Measurements from ENCODE around the gene HIPK2.

Gene HIPK2

DNA sequence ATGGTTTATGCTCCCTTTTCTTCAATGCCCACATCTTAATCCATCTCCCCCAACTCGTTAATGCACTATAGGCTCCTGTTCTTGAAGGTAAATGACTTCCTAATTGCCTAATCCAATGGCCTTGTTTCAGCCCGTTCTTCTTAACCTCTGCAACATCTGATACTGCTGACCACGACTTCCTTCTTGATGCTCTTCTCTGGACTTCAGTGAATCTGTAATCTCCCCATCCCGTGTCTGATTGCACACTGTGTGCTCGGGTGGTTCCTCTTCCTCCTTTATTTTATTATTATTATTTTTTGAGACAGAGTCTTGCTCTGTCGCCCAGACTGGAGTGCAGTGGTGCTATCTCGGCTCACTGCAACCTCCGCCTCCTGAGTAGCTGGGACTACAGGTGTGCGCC, 58.9 kb downstream of the HIPK2 start:
- TF ChIP-seq EZH2 (IDR thresholded peaks at IDR 0.05; ENCODE audit: borderline replicate concordance, low read depth, low read length, severe bottlenecking) (no peak), CTCF (IDR thresholded peaks at IDR 0.05; ENCODE audit: borderline replicate concordance, extremely low read depth, low read length, poor library complexity, severe bottlenecking) (no peak)
- H3K27me3 ChIP-seq (ENCODE audit: insufficient read depth, low read length, poor library complexity): no peaks in the 10 kb centered on the region
- H3K4me1 ChIP-seq (ENCODE audit: insufficient read depth, low read length): no peaks in the 10 kb centered on the region
- peaks cover 19% of the 10 kb centered on the region for H3K36me3 ChIP-seq (ENCODE audit: insufficient read depth, low read length)
- no peak overlapping the region for H3K9ac ChIP-seq (ENCODE audit: low read depth, low read length)
- no peak overlapping the region for H3K4me2 ChIP-seq (ENCODE audit: insufficient read depth, low read length)
- H3K27ac ChIP-seq (ENCODE audit: low read length): no peak overlapping the region
- no peak overlapping the region for H2AFZ ChIP-seq (ENCODE audit: low read depth, low read length)
- H3K79me2 ChIP-seq (ENCODE audit: insufficient read depth, low read length): no peaks in the 10 kb centered on the region
- peaks cover 4% of the 10 kb centered on the region; the same call in 1 of the 2 replicates for H4K20me1 ChIP-seq (ENCODE audit: insufficient read depth, low read length)
- H3K9me3 ChIP-seq (ENCODE audit: insufficient read depth, low read length, severe bottlenecking): no peaks in the 10 kb centered on the region
- H3K4me3 ChIP-seq (ENCODE audit: low read depth in 1 of 2, low read length in 2 of 2): no peak overlapping the region
- no peak for DNase-seq
- no peak for ATAC-seq (ENCODE audit: insufficient read depth, low read depth)

DNA sequence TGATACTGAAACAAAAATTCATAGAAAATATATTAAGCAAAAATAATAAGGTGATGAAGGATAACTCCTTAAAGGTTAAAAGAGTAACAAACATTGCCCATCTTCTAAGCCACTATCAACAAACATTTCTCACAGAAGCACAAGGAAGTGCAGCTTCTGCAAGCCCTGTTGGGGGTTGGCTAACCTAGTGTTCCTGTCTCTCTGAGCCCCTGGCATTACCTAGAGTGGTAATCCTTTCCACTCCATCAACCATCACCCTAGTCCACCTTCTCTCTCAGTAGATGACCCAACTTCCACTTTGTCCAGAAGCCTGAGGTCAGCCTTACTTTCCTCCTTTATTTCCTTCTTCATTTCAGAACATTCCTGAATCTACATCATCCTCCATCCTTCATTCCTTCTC, 59.7 kb downstream of the HIPK2 start:
- DNase-seq: no peak
- Histone ChIP-seq H3K27me3 (ENCODE audit: insufficient read depth, low read length, poor library complexity) (no peaks in the 10 kb centered on the region), H3K27ac (ENCODE audit: low read length) (no peak overlapping the region), H3K79me2 (ENCODE audit: insufficient read depth, low read length) (no peaks in the 10 kb centered on the region), H3K4me3 (ENCODE audit: low read depth in 1 of 2, low read length in 2 of 2) (no peak overlapping the region), H3K9ac (ENCODE audit: low read depth, low read length) (no peak overlapping the region), H3K4me1 (ENCODE audit: insufficient read depth, low read length) (no peaks in the 10 kb centered on the region), H3K4me2 (ENCODE audit: insufficient read depth, low read length) (no peak overlapping the region), H3K36me3 (ENCODE audit: insufficient read depth, low read length) (peaks cover 19% of the 10 kb centered on the region), H3K9me3 (ENCODE audit: insufficient read depth, low read length, severe bottlenecking) (no peaks in the 10 kb centered on the region), H4K20me1 (ENCODE audit: insufficient read depth, low read length) (peaks cover 4% of the 10 kb centered on the region; the same call in 1 of the 2 replicates), H2AFZ (ENCODE audit: low read depth, low read length) (no peak overlapping the region)
- ATAC-seq (ENCODE audit: insufficient read depth, low read depth): no peak
- TF ChIP-seq CTCF (IDR thresholded peaks at IDR 0.05; ENCODE audit: borderline replicate concordance, extremely low read depth, low read length, poor library complexity, severe bottlenecking): no peak
- TF ChIP-seq EZH2 (IDR thresholded peaks at IDR 0.05; ENCODE audit: borderline replicate concordance, low read depth, low read length, severe bottlenecking): no peak

GRCh38 chr7:139716156-139716942, 61.4 kb downstream of the HIPK2 start:
- no peak overlapping the region for H3K4me3 ChIP-seq (ENCODE audit: low read depth in 1 of 2, low read length in 2 of 2)
- H2AFZ ChIP-seq (ENCODE audit: low read depth, low read length): no peak overlapping the region
- H4K20me1 ChIP-seq (ENCODE audit: insufficient read depth, low read length): 0 out of 2 replicates have a peak, but pooled peaks cover 7% of the 10 kb centered on the region
- H3K9me3 ChIP-seq (ENCODE audit: insufficient read depth, low read length, severe bottlenecking): no peaks in the 10 kb centered on the region
- H3K4me2 ChIP-seq (ENCODE audit: insufficient read depth, low read length): no peak overlapping the region
- DNase-seq: no peak
- no peak for ATAC-seq (ENCODE audit: insufficient read depth, low read depth)
- H3K9ac ChIP-seq (ENCODE audit: low read depth, low read length): no peak overlapping the region
- H3K79me2 ChIP-seq (ENCODE audit: insufficient read depth, low read length): no peaks in the 10 kb centered on the region
- no peaks in the 10 kb centered on the region for H3K27me3 ChIP-seq (ENCODE audit: insufficient read depth, low read length, poor library complexity)
- H3K27ac ChIP-seq (ENCODE audit: low read length): no peak overlapping the region
- TF ChIP-seq EZH2 (IDR thresholded peaks at IDR 0.05; ENCODE audit: borderline replicate concordance, low read depth, low read length, severe bottlenecking): no peak
- no peak for TF ChIP-seq CTCF (IDR thresholded peaks at IDR 0.05; ENCODE audit: borderline replicate concordance, extremely low read depth, low read length, poor library complexity, severe bottlenecking)
- no peaks in the 10 kb centered on the region for H3K4me1 ChIP-seq (ENCODE audit: insufficient read depth, low read length)
- H3K36me3 ChIP-seq (ENCODE audit: insufficient read depth, low read length): peaks cover 19% of the 10 kb centered on the region

Data from DND-41 (cell line).